Measurements from ENCODE around the gene MTA3. TPM values are rescaled to one million over a fixed set of nuclear protein-coding genes. Genes with fewer than 3 reads are reported as not detected.
A peak's percentile ranks its signal among the peaks of the same experiment; 100 is the strongest.
"Not testable (repeated sequence)": the region's sequence is repeated elsewhere in the genome, so short reads cannot be mapped to it uniquely, and the experiment has no call there.

The MTA3 gene
- total and polyA plus RNA-seq, 2 experiments from 2014 or later = 52.2 to 52.9 TPM

DNA sequence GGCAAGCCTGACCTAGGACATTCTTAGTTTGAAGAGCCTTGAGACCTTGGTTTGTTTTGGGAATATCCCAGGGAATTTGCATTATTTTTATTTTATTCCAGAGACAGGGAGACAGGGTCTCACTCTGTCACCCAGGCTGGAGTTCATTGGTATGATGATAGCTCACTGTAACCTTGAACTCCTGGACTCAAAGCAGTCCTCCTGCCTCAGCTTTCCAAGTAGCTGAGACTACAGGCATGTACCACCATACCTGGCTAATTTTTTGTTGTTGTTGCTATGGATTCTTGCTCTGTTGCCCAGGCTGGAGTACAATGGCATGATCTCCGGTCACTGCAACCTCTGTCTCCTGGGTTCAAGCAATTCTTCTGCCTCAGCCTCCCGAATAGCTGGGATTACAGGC, 4.8 kb downstream of the MTA3 start:
- H3K27ac ChIP-seq = no peak overlapping the region
- no peak for DNase-seq (ENCODE audit: low read depth in 1 of 2, low spot score in 1 of 2)
- TF ChIP-seq, protein P1, sequence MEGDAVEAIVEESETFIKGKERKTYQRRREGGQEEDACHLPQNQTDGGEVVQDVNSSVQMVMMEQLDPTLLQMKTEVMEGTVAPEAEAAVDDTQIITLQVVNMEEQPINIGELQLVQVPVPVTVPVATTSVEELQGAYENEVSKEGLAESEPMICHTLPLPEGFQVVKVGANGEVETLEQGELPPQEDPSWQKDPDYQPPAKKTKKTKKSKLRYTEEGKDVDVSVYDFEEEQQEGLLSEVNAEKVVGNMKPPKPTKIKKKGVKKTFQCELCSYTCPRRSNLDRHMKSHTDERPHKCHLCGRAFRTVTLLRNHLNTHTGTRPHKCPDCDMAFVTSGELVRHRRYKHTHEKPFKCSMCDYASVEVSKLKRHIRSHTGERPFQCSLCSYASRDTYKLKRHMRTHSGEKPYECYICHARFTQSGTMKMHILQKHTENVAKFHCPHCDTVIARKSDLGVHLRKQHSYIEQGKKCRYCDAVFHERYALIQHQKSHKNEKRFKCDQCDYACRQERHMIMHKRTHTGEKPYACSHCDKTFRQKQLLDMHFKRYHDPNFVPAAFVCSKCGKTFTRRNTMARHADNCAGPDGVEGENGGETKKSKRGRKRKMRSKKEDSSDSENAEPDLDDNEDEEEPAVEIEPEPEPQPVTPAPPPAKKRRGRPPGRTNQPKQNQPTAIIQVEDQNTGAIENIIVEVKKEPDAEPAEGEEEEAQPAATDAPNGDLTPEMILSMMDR (IDR thresholded peaks at IDR 0.05; ENCODE audit: low read depth, low read length) = no peak
- H3K27me3 ChIP-seq = no peaks in the 10 kb centered on the region
- peaks cover 7% of the 10 kb centered on the region for H3K36me3 ChIP-seq
- peaks cover 3% of the 10 kb centered on the region for H3K4me1 ChIP-seq (ENCODE audit: low read depth)
- H3K9me3 ChIP-seq (ENCODE audit: low read depth) = no peaks in the 10 kb centered on the region
- no peak overlapping the region for H3K4me3 ChIP-seq

DNA sequence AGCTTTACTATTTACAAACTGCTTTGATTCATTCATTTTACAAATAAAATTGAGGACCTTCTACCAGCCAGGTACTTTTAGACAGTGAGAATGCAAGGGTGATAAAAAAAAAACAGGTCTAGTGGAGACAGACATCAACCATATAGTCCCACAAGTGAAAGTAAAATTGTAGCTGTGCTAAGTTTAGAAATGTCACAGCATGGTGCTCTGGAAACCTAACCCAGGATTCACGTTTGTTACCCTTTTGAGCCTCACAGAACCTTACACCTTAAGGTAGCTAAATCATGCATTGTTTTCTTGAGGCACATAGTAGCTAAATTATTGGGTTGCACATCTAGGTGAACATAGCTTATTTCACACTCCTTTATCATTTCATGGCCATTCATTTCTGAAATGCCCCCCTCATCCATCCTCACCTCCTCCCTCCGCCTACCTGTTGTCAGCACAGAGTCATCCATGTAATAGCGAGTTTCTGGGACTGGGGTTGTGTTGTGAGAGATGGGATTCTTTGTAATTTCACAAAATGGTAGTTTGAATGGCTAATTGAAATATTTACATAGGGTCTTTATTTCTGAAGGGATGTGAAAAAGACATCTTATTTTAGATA, 7.1 kb downstream of the MTA3 start:
- Histone ChIP-seq H3K4me1 (ENCODE audit: low read depth) (no peaks in the 10 kb centered on the region), H3K36me3 (peaks cover 9% of the 10 kb centered on the region), H3K27ac (peak overlapping the region; percentile 39)

DNA sequence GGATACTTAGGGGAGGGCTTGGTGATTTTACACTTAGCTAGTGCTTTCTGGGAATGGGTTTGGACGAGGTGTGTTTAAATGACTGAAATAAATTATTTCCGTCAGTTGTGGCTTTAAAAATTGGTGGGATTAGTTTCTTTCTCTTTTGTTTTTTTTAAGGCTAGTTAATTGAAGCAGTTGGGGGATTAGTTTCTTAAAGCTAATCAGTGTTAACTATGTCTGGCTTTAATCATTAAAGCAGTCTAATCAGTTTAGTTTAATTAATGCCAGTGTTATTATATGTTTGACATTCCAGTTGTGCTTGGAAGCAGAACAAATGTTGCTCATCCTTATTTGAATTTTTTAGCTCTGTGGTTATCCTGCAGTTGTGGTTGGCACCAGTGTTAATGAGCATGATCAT, 10.2 kb downstream of the MTA3 start:
- Histone ChIP-seq H3K27me3 (no peaks in the 10 kb centered on the region), H3K27ac (no peak overlapping the region), H3K36me3 (peaks cover 11% of the 10 kb centered on the region), H3K9me3 (ENCODE audit: low read depth) (no peaks in the 10 kb centered on the region), H3K4me3 (no peak overlapping the region), H3K4me1 (ENCODE audit: low read depth) (no peaks in the 10 kb centered on the region)
- TF ChIP-seq, protein P1 (IDR thresholded peaks at IDR 0.05; ENCODE audit: low read depth, low read length) = no peak
- no peak for DNase-seq (ENCODE audit: low read depth in 1 of 2, low spot score in 1 of 2)

More for the DNA sequence above, 7.1 kb downstream of the MTA3 start:
- Histone ChIP-seq H3K4me3 (no peak overlapping the region), H3K9me3 (ENCODE audit: low read depth) (no peaks in the 10 kb centered on the region), H3K27me3 (no peaks in the 10 kb centered on the region)
- no peak for DNase-seq (ENCODE audit: low read depth in 1 of 2, low spot score in 1 of 2)
- TF ChIP-seq, protein P1 (IDR thresholded peaks at IDR 0.05; ENCODE audit: low read depth, low read length) = no peak

DNA sequence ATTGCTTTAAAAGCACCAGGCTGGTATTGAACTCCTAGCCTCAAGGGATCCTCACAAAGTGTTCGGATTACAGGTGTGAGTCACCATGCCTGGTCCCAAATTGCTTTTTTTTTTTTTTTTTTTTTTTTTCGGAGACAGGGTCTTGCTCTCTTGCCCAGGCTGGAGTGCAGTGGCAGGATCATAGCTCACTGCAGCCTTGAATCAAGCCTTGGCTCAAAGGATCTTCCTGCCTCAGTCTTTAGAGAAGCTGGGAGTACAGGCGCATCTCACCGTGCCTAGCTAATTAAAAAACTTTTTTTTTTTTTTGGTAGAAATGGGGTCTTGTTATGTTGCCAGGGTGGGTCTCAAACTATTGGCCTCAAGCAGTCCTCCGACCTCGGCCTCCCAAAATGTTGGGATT, 12.8 kb downstream of the MTA3 start:
- DNase-seq (ENCODE audit: low read depth in 1 of 2, low spot score in 1 of 2) = no peak
- H3K36me3 ChIP-seq = peaks cover 11% of the 10 kb centered on the region

DNA sequence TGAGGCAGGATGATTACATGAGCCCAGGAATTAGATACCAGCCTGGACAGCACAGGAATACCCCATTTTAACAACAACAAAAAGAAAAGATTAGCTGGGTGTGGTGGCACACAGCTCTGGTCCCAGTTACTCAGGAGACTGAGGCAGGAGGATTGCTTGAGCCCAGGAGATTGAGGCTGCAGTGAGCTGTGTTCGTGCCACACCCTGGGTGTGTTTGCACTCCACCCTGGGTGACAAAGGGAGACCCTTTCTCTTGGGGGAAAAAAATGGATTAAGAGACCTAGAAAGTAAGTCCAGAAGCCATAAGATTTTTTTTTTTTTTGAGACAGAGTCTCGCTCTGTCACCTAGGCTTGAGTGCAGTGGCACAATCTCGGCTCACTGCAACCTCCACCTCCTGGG, 16.2 kb downstream of the MTA3 start:
- H3K4me1 ChIP-seq (ENCODE audit: low read depth); DNase-seq (ENCODE audit: low read depth in 1 of 2, low spot score in 1 of 2); H3K27me3 ChIP-seq; H3K4me3 ChIP-seq; H3K36me3 ChIP-seq; H3K9me3 ChIP-seq (ENCODE audit: low read depth); H3K27ac ChIP-seq: not testable (repeated sequence)

More for the DNA sequence above, 12.8 kb downstream of the MTA3 start:
- Histone ChIP-seq H3K4me1 (ENCODE audit: low read depth) (no peaks in the 10 kb centered on the region), H3K27ac (no peak overlapping the region), H3K9me3 (ENCODE audit: low read depth) (no peaks in the 10 kb centered on the region), H3K27me3 (no peaks in the 10 kb centered on the region), H3K4me3 (no peak overlapping the region)
- TF ChIP-seq, protein P1 (IDR thresholded peaks at IDR 0.05; ENCODE audit: low read depth, low read length) = no peak

DNA sequence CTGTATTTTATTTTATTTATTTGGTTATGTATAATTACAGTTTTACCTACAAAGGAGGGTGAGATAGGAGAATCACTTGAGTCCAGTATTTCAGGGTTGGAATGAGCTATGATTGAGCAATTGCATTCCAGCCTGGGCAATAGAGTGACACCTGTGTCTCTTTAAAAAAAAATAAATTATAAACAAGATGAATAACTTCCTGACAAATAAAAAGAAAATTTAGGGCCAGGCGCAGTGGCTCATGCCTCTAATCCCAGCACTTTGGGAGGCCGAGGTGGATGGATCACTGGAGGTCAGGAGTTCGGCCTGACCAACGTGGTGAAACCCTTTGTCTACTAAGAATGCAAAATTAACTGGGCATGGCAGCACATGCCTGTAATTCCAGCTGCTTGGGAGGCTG, 17.3 kb downstream of the MTA3 start:
- no peaks in the 10 kb centered on the region for H3K9me3 ChIP-seq (ENCODE audit: low read depth)
- H3K4me1 ChIP-seq (ENCODE audit: low read depth) = no peaks in the 10 kb centered on the region

More for the DNA sequence above, 17.3 kb downstream of the MTA3 start:
- H3K36me3 ChIP-seq = peaks cover 2% of the 10 kb centered on the region
- H3K4me3 ChIP-seq = no peak overlapping the region
- DNase-seq (ENCODE audit: low read depth in 1 of 2, low spot score in 1 of 2) = no peak
- H3K27ac ChIP-seq = no peak overlapping the region
- no peaks in the 10 kb centered on the region for H3K27me3 ChIP-seq
- TF ChIP-seq, protein P1 (IDR thresholded peaks at IDR 0.05; ENCODE audit: low read depth, low read length) = no peak
